Astrocyte (in vitro differentiated cells and primary cell): ENCODE data around the gene OPCML.

Source experiments
- EZH2 ChIP-seq: IDR thresholded peaks from 2 replicates; pipeline ENCODE4 v1.6.1; 2012; ENCODE audit warnings: mild to moderate bottlenecking, low read length, inconsistent platforms; ENCODE audit not compliant: insufficient read depth
- TF ChIP-seq, protein P1 (sequence below): IDR thresholded peaks from 2 replicates; pipeline ENCODE4 v1.5.1; 2011; ENCODE audit warnings: low read depth, mild to moderate bottlenecking, inconsistent platforms, low read length, moderate library complexity; ENCODE audit not compliant: insufficient read depth

DNA sequence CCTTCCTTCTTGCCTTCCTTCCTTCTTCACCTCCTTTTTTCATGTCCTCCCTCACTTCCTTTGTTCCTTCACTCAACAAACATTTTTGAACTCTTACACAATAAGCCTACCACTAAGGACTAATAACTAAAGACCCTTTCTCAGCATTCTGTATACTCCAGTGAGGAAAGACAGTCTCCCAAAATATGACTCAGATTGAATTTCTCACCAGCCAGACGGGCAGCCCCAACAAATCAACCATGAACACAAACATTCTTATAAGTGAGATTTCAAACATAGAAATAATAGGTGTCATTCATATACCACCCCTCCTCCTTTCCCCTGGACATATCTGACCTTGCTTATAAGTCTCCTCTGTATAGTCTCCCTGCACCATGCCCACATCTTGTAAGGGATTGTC lies 1079.7 kb downstream of the OPCML start:
- TF ChIP-seq, protein P1, sequence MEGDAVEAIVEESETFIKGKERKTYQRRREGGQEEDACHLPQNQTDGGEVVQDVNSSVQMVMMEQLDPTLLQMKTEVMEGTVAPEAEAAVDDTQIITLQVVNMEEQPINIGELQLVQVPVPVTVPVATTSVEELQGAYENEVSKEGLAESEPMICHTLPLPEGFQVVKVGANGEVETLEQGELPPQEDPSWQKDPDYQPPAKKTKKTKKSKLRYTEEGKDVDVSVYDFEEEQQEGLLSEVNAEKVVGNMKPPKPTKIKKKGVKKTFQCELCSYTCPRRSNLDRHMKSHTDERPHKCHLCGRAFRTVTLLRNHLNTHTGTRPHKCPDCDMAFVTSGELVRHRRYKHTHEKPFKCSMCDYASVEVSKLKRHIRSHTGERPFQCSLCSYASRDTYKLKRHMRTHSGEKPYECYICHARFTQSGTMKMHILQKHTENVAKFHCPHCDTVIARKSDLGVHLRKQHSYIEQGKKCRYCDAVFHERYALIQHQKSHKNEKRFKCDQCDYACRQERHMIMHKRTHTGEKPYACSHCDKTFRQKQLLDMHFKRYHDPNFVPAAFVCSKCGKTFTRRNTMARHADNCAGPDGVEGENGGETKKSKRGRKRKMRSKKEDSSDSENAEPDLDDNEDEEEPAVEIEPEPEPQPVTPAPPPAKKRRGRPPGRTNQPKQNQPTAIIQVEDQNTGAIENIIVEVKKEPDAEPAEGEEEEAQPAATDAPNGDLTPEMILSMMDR, result no peak
- TF ChIP-seq EZH2, result no peak
